Nephron (organoid): ENCODE results near the gene BDH1.
"Not testable (repeated sequence)": the region's sequence is repeated elsewhere in the genome, so short reads cannot be mapped to it uniquely, and the experiment has no call there.

Source experiments
- H3K27ac Mint-ChIP-seq, 3 experiments: 2 replicates each; pipeline ENCODE4 v1.8.0; 2020; ENCODE audit warnings: mixed read lengths in 3 of 3, mild to moderate bottlenecking in 2 of 3, moderate library complexity in 1 of 3
- H3K27me3 Mint-ChIP-seq: 2 replicates; pipeline ENCODE4 v1.8.0; 2021; ENCODE audit warnings: low read depth, mild to moderate bottlenecking, moderate library complexity, mixed read lengths
- H3K36me3 Mint-ChIP-seq: 2 replicates; pipeline ENCODE4 v1.8.0; 2020; ENCODE audit warnings: low read depth, mixed read lengths
- H3K4me1 Mint-ChIP-seq: 2 replicates; pipeline ENCODE4 v1.8.0; 2020; ENCODE audit warnings: mixed read lengths
- H3K4me3 Mint-ChIP-seq, 3 experiments: 2 replicates each; pipeline ENCODE4 v1.8.0; 2020; ENCODE audit warnings: mild to moderate bottlenecking in 3 of 3, mixed read lengths in 3 of 3, moderate library complexity in 2 of 3
- H3K9me3 Mint-ChIP-seq: 2 replicates; pipeline ENCODE4 v1.8.0; 2020; ENCODE audit warnings: mixed read lengths
- CTCF ChIP-seq, 3 experiments: fragments of 200-600 bp; sonication (generic); IDR thresholded peaks; one replicate each; pipeline ENCODE4 v1.5.0; 2021; ENCODE audit warnings: antibody characterized with exemption in 3 of 3; ENCODE audit not compliant: unreplicated experiment in 3 of 3

BDH1 gene

GRCh38 chr3:197521277-197522182 lies 34.2 kb downstream of the BDH1 start:
- TF ChIP-seq CTCF (IDR thresholded peaks at IDR 0.05; ENCODE audit: unreplicated experiment in 3 of 3) = no peak
- Mint-ChIP-seq H3K27ac (peak overlapping the region; percentile 65 to 94 (median 82)), H3K4me1 (peaks cover 29% of the 10 kb centered on the region), H3K36me3 (no peaks in the 10 kb centered on the region), H3K27me3 (peaks cover 8% of the 10 kb centered on the region), H3K9me3 (no peaks in the 10 kb centered on the region), H3K4me3 (peak overlapping the region in 2 of 3 experiments; percentile 27 to 52)

GRCh38 chr3:197520311-197521276 lies 35.2 kb downstream of the BDH1 start:
- Mint-ChIP-seq H3K4me3 (peak overlapping the region in 2 of 3 experiments; percentile 53 to 64), H3K27me3 (peaks cover 3% of the 10 kb centered on the region), H3K36me3 (no peaks in the 10 kb centered on the region), H3K4me1 (peaks cover 36% of the 10 kb centered on the region), H3K9me3 (no peaks in the 10 kb centered on the region), H3K27ac (peak overlapping the region; percentile 65 to 94 (median 82))
- no peak for TF ChIP-seq CTCF (IDR thresholded peaks at IDR 0.05; ENCODE audit: unreplicated experiment in 3 of 3)

- Mint-ChIP-seq H3K36me3 (no peaks in the 10 kb centered on the region), H3K4me3 (no peak overlapping the region), H3K27me3 (no peaks in the 10 kb centered on the region), H3K9me3 (no peaks in the 10 kb centered on the region), H3K4me1 (peaks cover 36% of the 10 kb centered on the region), H3K27ac (peak overlapping the region; percentile 61 to 82 (median 65))
- TF ChIP-seq CTCF (IDR thresholded peaks at IDR 0.05; ENCODE audit: unreplicated experiment in 3 of 3) = peak in 1 of 3 experiments; percentile 14
Observed at GRCh38 chr3:197519801-197520211, 36.0 kb downstream of the BDH1 start.

GRCh38 chr3:197518881-197519421 lies 36.8 kb downstream of the BDH1 start:
- no peaks in the 10 kb centered on the region for H3K36me3 Mint-ChIP-seq
- H3K27me3 Mint-ChIP-seq = no peaks in the 10 kb centered on the region
- H3K9me3 Mint-ChIP-seq = no peaks in the 10 kb centered on the region
- no peak for TF ChIP-seq CTCF (IDR thresholded peaks at IDR 0.05; ENCODE audit: unreplicated experiment in 3 of 3)
- H3K4me3 Mint-ChIP-seq = no peak overlapping the region
- H3K27ac Mint-ChIP-seq = peak overlapping the region in 2 of 3 experiments; percentile 21 to 43
- H3K4me1 Mint-ChIP-seq = peaks cover 36% of the 10 kb centered on the region

GRCh38 chr3:197517922-197518683 lies 37.7 kb downstream of the BDH1 start:
- H3K9me3 Mint-ChIP-seq, H3K27me3 Mint-ChIP-seq, H3K36me3 Mint-ChIP-seq, H3K27ac Mint-ChIP-seq, H3K4me3 Mint-ChIP-seq: not testable (repeated sequence)
- H3K4me1 Mint-ChIP-seq = peaks cover 36% of the 10 kb centered on the region

GRCh38 chr3:197516890-197517606 lies 38.7 kb downstream of the BDH1 start:
- H3K27me3 Mint-ChIP-seq, H3K9me3 Mint-ChIP-seq, H3K4me3 Mint-ChIP-seq, H3K36me3 Mint-ChIP-seq: not testable (repeated sequence)
- Mint-ChIP-seq H3K4me1 (peaks cover 29% of the 10 kb centered on the region), H3K27ac (peak overlapping the region; percentile 18 to 89 (median 30))
